ENCODE results near the gene BTBD1.

BTBD1 gene

GRCh38 chr15:83110381-83110780, 43.3 kb upstream of the BTBD1 start:
- Histone ChIP-seq H3K18ac (ENCODE audit: low read depth in 1 of 2, low read length in 2 of 2) (no peak overlapping the region), H2BK12ac (ENCODE audit: low read length in 2 of 2) (peak overlapping the region in 1 of 2 experiments; percentile 10)

GRCh38 chr15:83109532-83109931, 42.5 kb upstream of the BTBD1 start:
- Histone ChIP-seq H3K23ac (ENCODE audit: low read length in 2 of 2) (peak overlapping the region in 1 of 2 experiments; percentile 30), H3K14ac (ENCODE audit: low read length in 2 of 2) (no peak overlapping the region), H3K79me1 (replicated peaks; ENCODE audit: low read length, poor library complexity, severe bottlenecking) (no peaks in the 10 kb centered on the region), H3K4me2 (ENCODE audit: low read length, poor library complexity, severe bottlenecking) (no peak overlapping the region), H3K4ac (ENCODE audit: low read depth in 1 of 2, low read length in 2 of 2) (no peak overlapping the region), H2AFZ (ENCODE audit: low read depth, low read length) (no peak overlapping the region), H2BK5ac (ENCODE audit: low read depth, low read length, poor library complexity, severe bottlenecking) (no peak overlapping the region), H2BK120ac (ENCODE audit: low read depth, low read length) (no peak overlapping the region), H3K9ac (ENCODE audit: low read length) (no peak overlapping the region), H4K91ac (ENCODE audit: low read length) (peak overlapping the region; percentile 6), H3K27me3 (ENCODE audit: control insufficient read depth in 1 of 2, insufficient read depth in 1 of 2, low read length in 2 of 2) (peaks cover 41 to 44% of the 10 kb centered on the region in 2 experiments), H2BK15ac (ENCODE audit: low read depth, poor library complexity, severe bottlenecking) (no peak overlapping the region), H3K4me1 (ENCODE audit: control insufficient read depth, insufficient read depth, low read depth, low read length) (peaks cover 22% of the 10 kb centered on the region), H3K18ac (ENCODE audit: low read depth in 1 of 2, low read length in 2 of 2) (peak overlapping the region in 1 of 2 experiments; percentile 2), H4K8ac (ENCODE audit: low read length) (no peak overlapping the region), H3K27ac (ENCODE audit: low read length, poor library complexity, severe bottlenecking) (no peak overlapping the region), H3K36me3 (ENCODE audit: control insufficient read depth in 1 of 2, insufficient read depth in 2 of 2, low read depth in 1 of 2, low read length in 2 of 2) (peaks cover 0 to 3% of the 10 kb centered on the region in 2 experiments), H3K4me3 (ENCODE audit: insufficient read depth in 1 of 2, low read depth in 1 of 2, low read length in 2 of 2) (no peak overlapping the region), H2AK5ac (ENCODE audit: low read length, severe bottlenecking) (no peak overlapping the region), H2BK12ac (ENCODE audit: low read length in 2 of 2) (no peak overlapping the region), H3K9me3 (ENCODE audit: control insufficient read depth, low read length) (no peaks in the 10 kb centered on the region)
- 94% methylated on average over 12 of the region's 12 CpGs for WGBS
- no peak for DNase-seq

More at GRCh38 chr15:83110381-83110780, 43.3 kb upstream of the BTBD1 start:
- H3K9ac ChIP-seq (ENCODE audit: low read length): no peak overlapping the region
- peaks cover 22% of the 10 kb centered on the region for H3K4me1 ChIP-seq (ENCODE audit: control insufficient read depth, insufficient read depth, low read depth, low read length)
- no peak for DNase-seq
- H3K4ac ChIP-seq (ENCODE audit: low read depth in 1 of 2, low read length in 2 of 2): peak overlapping the region in 1 of 2 experiments; percentile 51
- no peak overlapping the region for H2AK5ac ChIP-seq (ENCODE audit: low read length, severe bottlenecking)
- H3K14ac ChIP-seq (ENCODE audit: low read length in 2 of 2): no peak overlapping the region
- H4K8ac ChIP-seq (ENCODE audit: low read length): peak overlapping the region; percentile 69
- no peak overlapping the region for H2BK5ac ChIP-seq (ENCODE audit: low read depth, low read length, poor library complexity, severe bottlenecking)
- no peak overlapping the region for H3K4me3 ChIP-seq (ENCODE audit: insufficient read depth in 1 of 2, low read depth in 1 of 2, low read length in 2 of 2)
- peaks cover 41 to 44% of the 10 kb centered on the region in 2 experiments for H3K27me3 ChIP-seq (ENCODE audit: control insufficient read depth in 1 of 2, insufficient read depth in 1 of 2, low read length in 2 of 2)
- H3K9me3 ChIP-seq (ENCODE audit: control insufficient read depth, low read length): no peaks in the 10 kb centered on the region
- H3K27ac ChIP-seq (ENCODE audit: low read length, poor library complexity, severe bottlenecking): no peak overlapping the region
- H4K91ac ChIP-seq (ENCODE audit: low read length): peak overlapping the region; percentile 36
- no peak overlapping the region for H2BK120ac ChIP-seq (ENCODE audit: low read depth, low read length)
- no peak overlapping the region for H2AFZ ChIP-seq (ENCODE audit: low read depth, low read length)
- H3K23ac ChIP-seq (ENCODE audit: low read length in 2 of 2): no peak overlapping the region
- peaks cover 0 to 3% of the 10 kb centered on the region in 2 experiments for H3K36me3 ChIP-seq (ENCODE audit: control insufficient read depth in 1 of 2, insufficient read depth in 2 of 2, low read depth in 1 of 2, low read length in 2 of 2)
- H2BK15ac ChIP-seq (ENCODE audit: low read depth, poor library complexity, severe bottlenecking): peak overlapping the region; percentile 4
- H3K4me2 ChIP-seq (ENCODE audit: low read length, poor library complexity, severe bottlenecking): no peak overlapping the region
- H3K79me1 ChIP-seq (replicated peaks; ENCODE audit: low read length, poor library complexity, severe bottlenecking): no peaks in the 10 kb centered on the region
- 89% methylated on average over 3 of the region's 3 CpGs for WGBS

- H3K36me3 ChIP-seq (ENCODE audit: control insufficient read depth in 1 of 2, insufficient read depth in 2 of 2, low read depth in 1 of 2, low read length in 2 of 2): peaks cover 0 to 3% of the 10 kb centered on the region in 2 experiments
- H3K9me3 ChIP-seq (ENCODE audit: control insufficient read depth, low read length): no peaks in the 10 kb centered on the region
- H3K4ac ChIP-seq (ENCODE audit: low read depth in 1 of 2, low read length in 2 of 2): peak overlapping the region in 1 of 2 experiments; percentile 79
- H2AK5ac ChIP-seq (ENCODE audit: low read length, severe bottlenecking): no peak overlapping the region
- H3K23ac ChIP-seq (ENCODE audit: low read length in 2 of 2): no peak overlapping the region
- no peak overlapping the region for H3K9ac ChIP-seq (ENCODE audit: low read length)
- no peak overlapping the region for H2BK15ac ChIP-seq (ENCODE audit: low read depth, poor library complexity, severe bottlenecking)
- peaks cover 46 to 52% of the 10 kb centered on the region in 2 experiments for H3K27me3 ChIP-seq (ENCODE audit: control insufficient read depth in 1 of 2, insufficient read depth in 1 of 2, low read length in 2 of 2)
- peak overlapping the region; percentile 64 to 71 for H3K18ac ChIP-seq (ENCODE audit: low read depth in 1 of 2, low read length in 2 of 2)
- peak; percentile 55 for DNase-seq
- no peak overlapping the region for H3K4me2 ChIP-seq (ENCODE audit: low read length, poor library complexity, severe bottlenecking)
- peak overlapping the region in 1 of 2 experiments; percentile 18 for H3K14ac ChIP-seq (ENCODE audit: low read length in 2 of 2)
- H4K91ac ChIP-seq (ENCODE audit: low read length): peak overlapping the region; percentile 85
- peak overlapping the region; percentile 55 for H4K8ac ChIP-seq (ENCODE audit: low read length)
- peaks cover 22% of the 10 kb centered on the region for H3K4me1 ChIP-seq (ENCODE audit: control insufficient read depth, insufficient read depth, low read depth, low read length)
- no peaks in the 10 kb centered on the region for H3K79me1 ChIP-seq (replicated peaks; ENCODE audit: low read length, poor library complexity, severe bottlenecking)
- H2BK12ac ChIP-seq (ENCODE audit: low read length in 2 of 2): peak overlapping the region in 1 of 2 experiments; percentile 15
- H2BK120ac ChIP-seq (ENCODE audit: low read depth, low read length): peak overlapping the region; percentile 27
- WGBS: 67% methylated on average over 21 of the region's 21 CpGs
- no peak overlapping the region for H2AFZ ChIP-seq (ENCODE audit: low read depth, low read length)
- no peak overlapping the region for H3K4me3 ChIP-seq (ENCODE audit: insufficient read depth in 1 of 2, low read depth in 1 of 2, low read length in 2 of 2)
- no peak overlapping the region for H3K27ac ChIP-seq (ENCODE audit: low read length, poor library complexity, severe bottlenecking)
- H2BK5ac ChIP-seq (ENCODE audit: low read depth, low read length, poor library complexity, severe bottlenecking): no peak overlapping the region
These were observed 41.5 kb upstream of the BTBD1 start for GRCh38 chr15:83108266-83109219.

- WGBS: 28% methylated on average over 21 of the region's 30 CpGs
- Histone ChIP-seq H4K8ac (ENCODE audit: low read length) (peak overlapping the region; percentile 41), H3K79me1 (replicated peaks; ENCODE audit: low read length, poor library complexity, severe bottlenecking) (no peaks in the 10 kb centered on the region), H3K36me3 (ENCODE audit: control insufficient read depth in 1 of 2, insufficient read depth in 2 of 2, low read depth in 1 of 2, low read length in 2 of 2) (peaks cover 0 to 3% of the 10 kb centered on the region in 2 experiments), H2AFZ (ENCODE audit: low read depth, low read length) (peak overlapping the region; percentile 46), H3K4ac (ENCODE audit: low read depth in 1 of 2, low read length in 2 of 2) (peak overlapping the region in 1 of 2 experiments; percentile 51), H3K4me2 (ENCODE audit: low read length, poor library complexity, severe bottlenecking) (peak overlapping the region; percentile 92), H2AK5ac (ENCODE audit: low read length, severe bottlenecking) (no peak overlapping the region), H3K18ac (ENCODE audit: low read depth in 1 of 2, low read length in 2 of 2) (peak overlapping the region in 1 of 2 experiments; percentile 75), H3K27ac (ENCODE audit: low read length, poor library complexity, severe bottlenecking) (no peak overlapping the region), H3K4me3 (ENCODE audit: insufficient read depth in 1 of 2, low read depth in 1 of 2, low read length in 2 of 2) (peak overlapping the region; percentile 56 to 65), H2BK12ac (ENCODE audit: low read length in 2 of 2) (no peak overlapping the region), H2BK15ac (ENCODE audit: low read depth, poor library complexity, severe bottlenecking) (peak overlapping the region; percentile 90), H2BK120ac (ENCODE audit: low read depth, low read length) (peak overlapping the region; percentile 34), H3K9me3 (ENCODE audit: control insufficient read depth, low read length) (no peaks in the 10 kb centered on the region), H3K23ac (ENCODE audit: low read length in 2 of 2) (peak overlapping the region in 1 of 2 experiments; percentile 70), H2BK5ac (ENCODE audit: low read depth, low read length, poor library complexity, severe bottlenecking) (no peak overlapping the region), H3K4me1 (ENCODE audit: control insufficient read depth, insufficient read depth, low read depth, low read length) (peaks cover 19% of the 10 kb centered on the region), H3K14ac (ENCODE audit: low read length in 2 of 2) (no peak overlapping the region), H3K27me3 (ENCODE audit: control insufficient read depth in 1 of 2, insufficient read depth in 1 of 2, low read length in 2 of 2) (peaks cover 46 to 52% of the 10 kb centered on the region in 2 experiments), H4K91ac (ENCODE audit: low read length) (peak overlapping the region; percentile 61), H3K9ac (ENCODE audit: low read length) (no peak overlapping the region)
- no peak for DNase-seq
These were observed 40.8 kb upstream of the BTBD1 start for GRCh38 chr15:83107841-83108181.

All from mesenchymal stem cell (in vitro differentiated cells and primary cell).